GM12891 (cell line): ENCODE results near the gene ILDR2.

Experiments
- POLR2A ChIP-seq: IDR thresholded peaks from 2 replicates; pipeline ENCODE4 v1.6.1; 2011; ENCODE audit warnings: low read depth, low read length, control low read depth
- POLR2AphosphoS5 ChIP-seq: IDR thresholded peaks from 2 replicates; pipeline ENCODE4 v1.6.1; 2011; ENCODE audit warnings: low read depth, low read length, control low read depth
- TAF1 ChIP-seq: IDR thresholded peaks from 2 replicates; pipeline ENCODE4 v1.6.1; 2011; ENCODE audit warnings: low read depth, low read length, control low read depth

DNA sequence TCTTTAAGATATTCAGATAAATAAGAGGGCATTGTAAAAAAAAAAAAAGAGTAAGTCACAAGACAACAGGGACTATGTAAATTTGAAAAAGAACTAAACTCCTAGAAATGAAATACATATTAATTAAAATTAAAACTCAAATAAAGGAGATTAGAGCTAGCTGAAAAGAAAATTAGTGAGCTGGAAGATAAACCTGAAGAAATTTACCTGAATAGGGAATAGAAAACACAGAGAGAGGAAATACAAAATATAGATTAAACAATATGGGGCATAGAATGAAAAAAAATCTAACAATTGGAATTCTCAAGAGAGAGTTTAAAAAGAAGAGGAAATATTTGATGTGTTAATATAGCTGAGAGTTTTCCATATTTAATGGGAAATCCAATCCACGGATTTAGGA, 63.7 kb downstream of the ILDR2 start:
- no peak for TF ChIP-seq POLR2AphosphoS5
- no peak for TF ChIP-seq TAF1
- no peak for TF ChIP-seq POLR2A
